Uterus (tissue), 4 donors: Measurements from ENCODE around the gene GRXCR2. TPM values are rescaled to one million over a fixed set of nuclear protein-coding genes. Genes with fewer than 3 reads are reported as not detected.

Source experiments
- DNase-seq, 2 donors: peaks; one replicate each; pipeline ENCODE4 v3.0.0-alpha.2; 2019 to 2020
- H3K27ac ChIP-seq, 2 donors: fragments of 200-600 bp; sonication (generic); 1 replicate in 1 of 2; 2 replicates in 1 of 2; pipeline ENCODE4 v1.5.1; 2016 to 2018
- H3K27me3 ChIP-seq, 2 donors: fragments of 200-600 bp; sonication (generic); one replicate each; pipeline ENCODE4 v1.5.1; 2018 to 2019; ENCODE audit warnings: control low read depth in 1 of 2
- H3K36me3 ChIP-seq, 2 donors: fragments of 200-600 bp; sonication (generic); one replicate each; pipeline ENCODE4 v1.5.1; 2019; ENCODE audit warnings: control low read depth in 1 of 2
- H3K4me1 ChIP-seq, 2 donors: fragments of 200-600 bp; sonication (generic); one replicate each; pipeline ENCODE4 v1.5.1; 2018 to 2019; ENCODE audit warnings: control low read depth in 1 of 2
- H3K4me3 ChIP-seq, 2 donors: fragments of 200-600 bp; sonication (generic); 1 replicate in 1 of 2; 2 replicates in 1 of 2; pipeline ENCODE4 v1.5.1; 2018 to 2019; ENCODE audit warnings: mild to moderate bottlenecking in 1 of 2
- H3K9me3 ChIP-seq, 2 donors: fragments of 200-600 bp; sonication (generic); one replicate each; pipeline ENCODE4 v1.5.1; 2019; ENCODE audit warnings: control low read depth in 1 of 2
- POLR2A ChIP-seq, 2 donors: fragments of 450-650 bp; IDR thresholded peaks; one replicate each; pipeline ENCODE4 v1.6.1; 2016; ENCODE audit warnings: antibody characterized with exemption in 2 of 2, mild to moderate bottlenecking in 1 of 2, moderate library complexity in 1 of 2
- intact Hi-C: fragments of 100-400 bp; cut with DNase I; formaldehyde crosslinking; loops from one replicate; pipeline ENCODE4 v1.15.1; 2023; ENCODE audit warnings: low total_unique reads
- total RNA-seq, 4 donors: library from RNA; depleted of rRNA in 3 of 4; stranded (reverse); fragments of >200 nt in 3 of 4; gene quantifications; one replicate each; pipeline versions ENCODE4 v1.1.0 to v1.2.4, GENCODE V29; 2014 to 2023
- TF ChIP-seq, protein P1 (sequence below), 4 experiments: fragments of 200-600 bp in 2 of 4; fragments of 450-650 bp in 2 of 4; sonication (generic) in 2 of 4; IDR thresholded peaks; one replicate each; pipeline ENCODE4 v1.5.1; 2016 to 2019; ENCODE audit warnings: antibody characterized with exemption in 4 of 4, mild to moderate bottlenecking in 2 of 4, moderate library complexity in 1 of 4
- donor health status: DM: yes; HTN: yes; CAD: no.

Gene GRXCR2, protein sequence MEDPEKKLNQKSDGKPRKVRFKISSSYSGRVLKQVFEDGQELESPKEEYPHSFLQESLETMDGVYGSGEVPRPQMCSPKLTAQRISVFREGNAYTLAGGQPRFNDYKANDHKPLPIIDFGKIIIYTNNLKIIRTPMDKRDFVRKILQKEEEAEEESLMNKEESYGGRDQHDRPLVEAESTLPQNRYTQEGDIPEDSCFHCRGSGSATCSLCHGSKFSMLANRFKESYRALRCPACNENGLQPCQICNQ
- not detected for total RNA-seq

DNA sequence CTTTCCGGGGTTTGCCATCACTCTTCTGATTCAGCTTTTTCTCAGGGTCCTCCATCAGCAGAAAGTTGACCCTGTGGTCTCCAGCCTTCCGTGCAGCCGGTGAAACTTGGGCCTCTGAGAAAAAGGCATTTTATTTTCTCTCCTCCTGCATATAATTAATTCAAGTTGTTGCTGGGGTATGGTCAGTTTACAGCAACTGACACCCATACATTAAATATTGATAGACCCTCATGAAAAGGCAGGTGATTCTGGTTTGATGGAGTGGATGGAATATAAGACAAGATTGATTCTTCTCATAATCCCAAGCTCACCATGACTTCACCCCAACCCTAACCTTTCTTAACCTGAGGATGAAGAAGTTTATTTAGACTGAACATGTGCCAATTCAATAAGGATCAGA, at the start of gene GRXCR2:
Gene GRXCR2, minus strand, starts transcription at position 101 of the 400 bp plus-strand sequence. Its CDS starts 46 bp downstream, at position 55.
- Histone ChIP-seq H3K36me3 (no peaks in the 10 kb centered on the region), H3K4me3 (no peak within 1 kb of the TSS), H3K27ac (no peak within 1 kb of the TSS), H3K4me1 (no peaks in the 10 kb centered on the region), H3K27me3 (no peaks in the 10 kb centered on the region), H3K9me3 (no peaks in the 10 kb centered on the region)
- TF ChIP-seq POLR2A (IDR thresholded peaks at IDR 0.05): no peak
- TF ChIP-seq, protein P1, sequence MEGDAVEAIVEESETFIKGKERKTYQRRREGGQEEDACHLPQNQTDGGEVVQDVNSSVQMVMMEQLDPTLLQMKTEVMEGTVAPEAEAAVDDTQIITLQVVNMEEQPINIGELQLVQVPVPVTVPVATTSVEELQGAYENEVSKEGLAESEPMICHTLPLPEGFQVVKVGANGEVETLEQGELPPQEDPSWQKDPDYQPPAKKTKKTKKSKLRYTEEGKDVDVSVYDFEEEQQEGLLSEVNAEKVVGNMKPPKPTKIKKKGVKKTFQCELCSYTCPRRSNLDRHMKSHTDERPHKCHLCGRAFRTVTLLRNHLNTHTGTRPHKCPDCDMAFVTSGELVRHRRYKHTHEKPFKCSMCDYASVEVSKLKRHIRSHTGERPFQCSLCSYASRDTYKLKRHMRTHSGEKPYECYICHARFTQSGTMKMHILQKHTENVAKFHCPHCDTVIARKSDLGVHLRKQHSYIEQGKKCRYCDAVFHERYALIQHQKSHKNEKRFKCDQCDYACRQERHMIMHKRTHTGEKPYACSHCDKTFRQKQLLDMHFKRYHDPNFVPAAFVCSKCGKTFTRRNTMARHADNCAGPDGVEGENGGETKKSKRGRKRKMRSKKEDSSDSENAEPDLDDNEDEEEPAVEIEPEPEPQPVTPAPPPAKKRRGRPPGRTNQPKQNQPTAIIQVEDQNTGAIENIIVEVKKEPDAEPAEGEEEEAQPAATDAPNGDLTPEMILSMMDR (IDR thresholded peaks at IDR 0.05): no peak
- intact Hi-C loops: no loop called here
- no peak for DNase-seq

DNA sequence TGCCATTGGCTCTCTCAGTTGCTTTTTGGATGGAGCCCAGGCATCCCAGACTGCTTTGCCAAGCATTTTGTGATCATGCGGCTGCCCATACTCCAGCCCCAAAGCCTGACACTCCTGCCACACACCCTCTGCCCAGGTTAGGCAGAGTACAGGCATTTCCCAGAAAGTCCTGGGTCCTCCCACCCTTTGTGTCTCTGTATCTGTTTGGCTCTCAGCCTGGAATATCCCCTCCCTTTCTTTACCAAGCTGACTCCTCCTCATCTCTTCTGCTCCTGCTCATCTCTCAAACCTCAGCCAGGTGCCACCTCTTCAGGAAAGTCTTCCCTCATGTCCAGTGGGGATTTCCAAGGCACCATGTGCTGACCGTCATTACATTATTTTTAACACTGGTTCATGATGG, 49.2 kb upstream of the GRXCR2 start:
- Histone ChIP-seq H3K4me3 (no peak overlapping the region), H3K27me3 (no peaks in the 10 kb centered on the region), H3K36me3 (no peaks in the 10 kb centered on the region), H3K27ac (no peak overlapping the region), H3K4me1 (no peaks in the 10 kb centered on the region), H3K9me3 (no peaks in the 10 kb centered on the region)
- TF ChIP-seq, protein P1 (IDR thresholded peaks at IDR 0.05): no peak
- TF ChIP-seq POLR2A (IDR thresholded peaks at IDR 0.05): no peak
- intact Hi-C loops: no loop called here
- DNase-seq: no peak

DNA sequence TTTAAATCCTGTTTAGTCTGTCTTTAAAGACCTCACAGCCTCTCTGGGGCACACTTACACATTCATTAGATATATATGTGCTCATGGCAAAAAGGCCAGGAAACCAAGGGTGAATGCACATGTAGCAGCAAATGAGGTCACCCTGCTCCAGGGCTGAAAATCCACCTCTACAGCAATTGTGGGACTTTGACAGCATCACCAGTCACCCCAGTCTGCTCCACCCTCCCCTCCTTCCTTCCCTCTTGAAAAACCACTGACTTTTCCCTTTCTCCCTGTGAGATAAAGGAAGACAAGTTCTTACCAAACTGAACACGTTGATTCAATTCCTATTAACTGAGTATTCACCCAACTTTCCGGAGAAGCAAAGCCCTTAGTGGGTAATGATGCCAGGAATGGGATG, 48.4 kb upstream of the GRXCR2 start:
- Histone ChIP-seq H3K27me3 (no peaks in the 10 kb centered on the region), H3K4me1 (no peaks in the 10 kb centered on the region), H3K27ac (no peak overlapping the region), H3K36me3 (no peaks in the 10 kb centered on the region), H3K9me3 (no peaks in the 10 kb centered on the region), H3K4me3 (no peak overlapping the region)
- no peak for TF ChIP-seq POLR2A (IDR thresholded peaks at IDR 0.05)
- TF ChIP-seq, protein P1 (IDR thresholded peaks at IDR 0.05): no peak
- intact Hi-C loops: no loop called here
- no peak for DNase-seq

DNA sequence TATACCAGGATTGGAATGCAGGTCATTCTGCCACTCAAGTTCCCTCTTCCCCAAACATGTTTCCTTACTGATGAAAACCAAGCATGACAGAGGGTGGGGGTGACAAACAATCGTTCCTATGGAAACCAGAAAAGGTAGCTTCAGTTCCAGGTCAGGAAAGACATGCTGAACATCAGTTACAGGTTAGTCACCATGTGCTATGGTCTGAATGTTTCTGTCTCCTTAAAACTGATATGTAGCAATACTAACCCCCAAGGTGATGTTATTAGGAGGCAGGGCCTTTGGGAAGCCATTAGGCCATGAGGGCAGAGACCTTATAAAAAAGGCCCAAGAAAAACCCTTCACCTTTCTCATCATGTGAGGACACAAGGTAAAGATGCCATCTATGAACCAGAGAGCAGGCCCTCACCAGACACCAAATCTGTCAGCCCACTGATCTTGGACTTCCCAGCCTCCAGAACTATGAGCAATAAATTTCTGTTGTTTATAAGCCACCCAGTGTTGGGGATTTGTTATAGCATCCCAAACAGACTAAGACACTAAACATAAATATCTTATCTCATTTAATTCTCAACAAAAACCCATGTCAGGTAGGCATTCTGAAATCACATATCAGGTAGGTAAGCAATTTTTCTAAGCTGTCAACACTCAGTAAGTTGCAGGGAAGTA, 47.9 kb upstream of the GRXCR2 start:
- H3K36me3 ChIP-seq: no peaks in the 10 kb centered on the region
- no peak overlapping the region for H3K27ac ChIP-seq
- TF ChIP-seq, protein P1 (IDR thresholded peaks at IDR 0.05): no peak
- no peak for TF ChIP-seq POLR2A (IDR thresholded peaks at IDR 0.05)
- no peaks in the 10 kb centered on the region for H3K9me3 ChIP-seq
- H3K27me3 ChIP-seq: no peaks in the 10 kb centered on the region
- DNase-seq: no peak
- H3K4me3 ChIP-seq: no peak overlapping the region
- intact Hi-C loops: no loop called here
- no peaks in the 10 kb centered on the region for H3K4me1 ChIP-seq

DNA sequence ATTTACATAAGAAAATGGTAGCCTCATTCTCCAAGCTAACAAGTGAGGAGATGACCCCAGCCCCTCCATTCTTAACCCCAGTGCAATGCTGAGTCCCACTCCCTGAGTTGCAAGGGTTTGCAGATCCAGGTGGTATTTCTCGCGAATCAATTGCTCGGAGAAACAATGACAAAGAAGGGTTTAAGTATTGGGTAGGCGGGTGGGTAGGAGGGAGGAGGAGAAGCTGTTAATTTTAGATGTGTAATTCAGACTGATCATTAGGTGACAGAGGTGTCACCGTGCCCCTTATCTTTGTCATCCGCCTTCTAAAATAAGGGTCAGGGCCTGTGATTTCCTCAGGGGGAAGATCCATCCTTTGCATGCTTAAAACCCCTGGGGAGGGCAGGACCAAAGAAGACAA, 46.6 kb upstream of the GRXCR2 start:
- no peak overlapping the region for H3K4me3 ChIP-seq
- no peaks in the 10 kb centered on the region for H3K9me3 ChIP-seq
- intact Hi-C loops: no loop called here
- H3K27me3 ChIP-seq: no peaks in the 10 kb centered on the region
- H3K36me3 ChIP-seq: no peaks in the 10 kb centered on the region
- no peak overlapping the region for H3K27ac ChIP-seq
- no peak for DNase-seq
- H3K4me1 ChIP-seq: no peaks in the 10 kb centered on the region
- TF ChIP-seq, protein P1 (IDR thresholded peaks at IDR 0.05): no peak
- TF ChIP-seq POLR2A (IDR thresholded peaks at IDR 0.05): no peak
